Left renal cortex interstitium (tissue), 4 donors: Measurements from ENCODE around the gene FGF9. TPM values are rescaled to one million over a fixed set of nuclear protein-coding genes. Genes with fewer than 3 reads are reported as not detected.

ENCODE experiments used
- DNase-seq, 4 donors: peaks; one replicate each; pipeline ENCODE4 v3.0.0-alpha.2; 2013; ENCODE audit warnings: low read depth in 4 of 4, low spot score in 2 of 4, missing footprints in 1 of 4
- polyA plus RNA-seq, 4 donors: library from polyadenylated mRNA; unstranded; fragments of 120-200 nt; gene quantifications; one replicate each; pipeline ENCODE4 v1.2.1, GENCODE V29; 2013; ENCODE audit not compliant: insufficient read length in 4 of 4

The FGF9 gene
- polyA plus RNA-seq, 4 donors: 12.4 to 37.2 (median 18.9) TPM

DNA sequence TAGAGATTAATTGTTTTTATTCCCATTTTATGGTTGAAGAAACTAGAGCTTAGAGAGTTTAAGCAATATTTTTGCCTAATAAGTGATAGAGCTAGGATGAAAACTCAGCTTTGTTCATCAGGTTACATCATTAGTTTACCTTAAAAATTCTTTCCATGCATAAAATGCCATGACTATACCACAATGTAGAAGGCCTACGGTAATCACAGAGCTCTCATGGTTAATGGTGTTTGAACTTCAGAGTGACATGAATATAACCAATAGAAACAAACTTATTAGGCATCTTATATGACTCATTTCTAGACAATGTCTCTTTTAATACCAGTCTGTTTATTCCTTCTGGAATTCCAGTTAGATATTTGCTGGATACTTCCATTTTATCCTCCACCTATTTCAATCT, 78.5 kb downstream of the FGF9 start:
- no peak for DNase-seq

DNA sequence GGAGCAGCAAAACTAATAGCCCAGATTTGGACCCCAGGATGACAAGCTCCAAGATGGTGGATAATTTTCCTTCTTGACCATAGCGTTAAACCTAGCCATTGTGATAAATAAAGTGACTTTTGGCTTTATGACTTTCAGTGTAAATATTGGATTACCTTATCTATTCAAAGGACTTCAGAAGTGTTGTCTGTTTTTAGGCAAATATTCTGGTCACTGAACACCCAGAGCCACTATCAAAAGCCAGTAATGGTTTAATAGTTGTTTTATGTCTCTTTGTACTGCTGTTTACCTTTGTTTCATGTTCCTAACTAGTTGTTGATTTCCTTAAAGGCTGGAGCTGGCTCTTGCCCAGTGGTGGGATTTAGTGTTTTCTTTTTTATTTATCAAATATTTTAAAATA, 81.6 kb downstream of the FGF9 start:
- no peak for DNase-seq

DNA sequence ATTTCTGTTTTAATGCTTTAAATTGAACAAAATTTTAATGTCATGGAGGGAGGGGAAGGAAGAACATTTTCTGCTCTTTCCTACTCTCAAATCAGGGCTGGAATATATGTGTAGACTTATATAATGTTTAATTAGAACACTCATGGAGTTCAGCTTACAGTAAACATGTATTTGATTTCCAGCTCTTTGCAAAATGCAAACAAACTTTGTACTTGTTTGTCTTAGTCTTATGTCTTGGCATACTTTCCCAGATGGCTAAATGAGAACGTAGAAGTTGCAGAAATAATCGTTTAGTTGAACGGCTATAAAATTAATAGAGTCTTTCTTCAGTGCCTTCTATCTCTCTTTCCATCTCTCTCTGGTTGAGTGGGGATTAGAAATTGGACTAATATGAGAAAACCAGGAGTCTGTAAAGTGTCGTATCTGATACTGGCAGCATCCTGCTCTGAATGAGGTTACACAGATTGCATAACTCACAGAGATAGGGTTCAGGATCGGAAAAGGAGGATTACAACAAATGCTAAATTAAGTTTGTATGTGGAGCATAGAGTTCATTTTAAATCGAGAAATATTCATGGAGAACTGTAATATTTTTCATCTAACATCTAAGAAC, 82.3 kb downstream of the FGF9 start:
- DNase-seq: no peak

Other genes starting within 250 kb of the FGF9 start
- 10 to 100 TPM; 66.6 to 90.6 (median 80.2) TPM for gene ZDHHC20, start 211.8 kb upstream of the FGF9 start, polyA plus RNA-seq
- gene MICU2, start 66.9 kb upstream of the FGF9 start, polyA plus RNA-seq: 100 to 1,000 TPM in 3 of 4 donors, 10 to 100 TPM in 1; 83.6 to 126 (median 102) TPM